Amniotic epithelial cell (primary cell): Measurements from ENCODE around the gene LRCH1.

Experiments
- DNase-seq: peaks from one replicate; pipeline ENCODE4 v3.0.0-alpha.2; 2010; ENCODE audit warnings: low read depth

The LRCH1 gene

GRCh38 chr13:46712524-46712923 lies 159.6 kb downstream of the LRCH1 start:
- DNase-seq, result peak; percentile 31

GRCh38 chr13:46715363-46715762 lies 162.4 kb downstream of the LRCH1 start:
- no peak for DNase-seq

GRCh38 chr13:46716821-46717220 lies 163.9 kb downstream of the LRCH1 start:
- peak; percentile 37 for DNase-seq

GRCh38 chr13:46717275-46717674 lies 164.3 kb downstream of the LRCH1 start:
- no peak for DNase-seq

GRCh38 chr13:46717856-46718255 lies 164.9 kb downstream of the LRCH1 start:
- DNase-seq, result no peak

GRCh38 chr13:46720189-46720588 lies 167.2 kb downstream of the LRCH1 start:
- DNase-seq, result no peak

GRCh38 chr13:46721054-46721453 lies 168.1 kb downstream of the LRCH1 start:
- DNase-seq, result peak; percentile 35

GRCh38 chr13:46726347-46726746 lies 173.4 kb downstream of the LRCH1 start:
- DNase-seq, result no peak

- DNase-seq, result peak; percentile 9
Observed at GRCh38 chr13:46728777-46729176, 175.8 kb downstream of the LRCH1 start.

GRCh38 chr13:46731535-46731934 lies 178.6 kb downstream of the LRCH1 start:
- no peak for DNase-seq

GRCh38 chr13:46735425-46735824 lies 182.5 kb downstream of the LRCH1 start:
- no peak for DNase-seq

- DNase-seq, result no peak
Observed at GRCh38 chr13:46736541-46737310, 183.8 kb downstream of the LRCH1 start.

- DNase-seq, result no peak
Observed at GRCh38 chr13:46738055-46738454, 185.1 kb downstream of the LRCH1 start.

GRCh38 chr13:46738766-46739165 lies 185.8 kb downstream of the LRCH1 start:
- DNase-seq, result no peak

- DNase-seq, result no peak
Observed at GRCh38 chr13:46739447-46740098, 186.6 kb downstream of the LRCH1 start.

- DNase-seq, result peak; percentile 60
Observed at GRCh38 chr13:46743191-46743590, 190.2 kb downstream of the LRCH1 start.

GRCh38 chr13:46745062-46745461 lies 192.1 kb downstream of the LRCH1 start:
- DNase-seq, result no peak

- DNase-seq, result no peak
Observed at GRCh38 chr13:46745706-46746105, 192.7 kb downstream of the LRCH1 start.

- DNase-seq, result no peak
Observed at GRCh38 chr13:46747031-46747820, 194.3 kb downstream of the LRCH1 start.

GRCh38 chr13:46748300-46748699 lies 195.3 kb downstream of the LRCH1 start:
- peak; percentile 50 for DNase-seq

GRCh38 chr13:46749951-46750350 lies 197.0 kb downstream of the LRCH1 start:
- no peak for DNase-seq

GRCh38 chr13:46751811-46752635 lies 199.1 kb downstream of the LRCH1 start:
- DNase-seq, result no peak
